NCI-H1048 (cell line): ENCODE results near the gene TSSK2.

Experiments
- DNase-seq: peaks from one replicate; lab custom pipeline; 2025; lab: John Stamatoyannopoulos, UW

Gene TSSK2

DNA sequence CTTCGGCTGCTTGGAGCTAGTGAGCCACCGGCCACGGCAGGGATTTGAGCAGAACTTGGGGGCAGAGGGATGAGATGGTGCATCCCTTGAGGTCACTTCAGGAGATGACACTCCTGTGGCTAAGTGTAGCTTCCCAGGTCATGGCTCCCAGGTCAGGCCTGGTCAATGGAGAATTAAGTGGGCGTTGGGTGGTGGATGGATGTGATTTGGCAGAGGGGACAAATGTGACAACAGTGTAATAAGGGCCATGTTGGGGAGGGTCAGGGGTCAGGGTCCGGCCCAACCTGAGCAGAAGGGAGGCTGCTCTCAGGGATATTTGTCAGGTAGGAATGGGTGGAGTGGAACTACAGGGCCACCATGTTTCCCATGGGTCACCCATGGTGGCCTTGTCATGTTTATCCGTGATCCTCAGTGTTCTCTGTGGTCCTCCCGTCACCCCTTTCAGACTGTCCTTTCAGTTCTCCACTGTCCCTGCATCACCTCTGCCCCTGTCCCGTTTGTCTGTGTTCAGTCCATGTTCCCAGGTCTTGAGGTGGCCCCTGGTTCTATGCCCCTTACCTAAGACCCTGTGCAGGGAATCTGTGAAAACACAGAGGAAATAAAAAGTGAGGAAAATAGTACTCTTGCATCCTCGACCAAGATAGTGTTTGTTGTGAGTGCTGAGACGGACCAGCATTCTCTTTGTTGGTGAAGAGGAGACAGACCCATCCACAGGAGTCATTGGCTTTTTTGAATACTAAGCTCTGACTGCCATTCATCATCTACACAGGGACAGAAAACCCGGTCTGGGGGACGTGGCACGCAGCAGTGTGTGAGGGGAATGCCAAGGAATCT lies 41.3 kb downstream of the TSSK2 start:
- no peak for DNase-seq

DNA sequence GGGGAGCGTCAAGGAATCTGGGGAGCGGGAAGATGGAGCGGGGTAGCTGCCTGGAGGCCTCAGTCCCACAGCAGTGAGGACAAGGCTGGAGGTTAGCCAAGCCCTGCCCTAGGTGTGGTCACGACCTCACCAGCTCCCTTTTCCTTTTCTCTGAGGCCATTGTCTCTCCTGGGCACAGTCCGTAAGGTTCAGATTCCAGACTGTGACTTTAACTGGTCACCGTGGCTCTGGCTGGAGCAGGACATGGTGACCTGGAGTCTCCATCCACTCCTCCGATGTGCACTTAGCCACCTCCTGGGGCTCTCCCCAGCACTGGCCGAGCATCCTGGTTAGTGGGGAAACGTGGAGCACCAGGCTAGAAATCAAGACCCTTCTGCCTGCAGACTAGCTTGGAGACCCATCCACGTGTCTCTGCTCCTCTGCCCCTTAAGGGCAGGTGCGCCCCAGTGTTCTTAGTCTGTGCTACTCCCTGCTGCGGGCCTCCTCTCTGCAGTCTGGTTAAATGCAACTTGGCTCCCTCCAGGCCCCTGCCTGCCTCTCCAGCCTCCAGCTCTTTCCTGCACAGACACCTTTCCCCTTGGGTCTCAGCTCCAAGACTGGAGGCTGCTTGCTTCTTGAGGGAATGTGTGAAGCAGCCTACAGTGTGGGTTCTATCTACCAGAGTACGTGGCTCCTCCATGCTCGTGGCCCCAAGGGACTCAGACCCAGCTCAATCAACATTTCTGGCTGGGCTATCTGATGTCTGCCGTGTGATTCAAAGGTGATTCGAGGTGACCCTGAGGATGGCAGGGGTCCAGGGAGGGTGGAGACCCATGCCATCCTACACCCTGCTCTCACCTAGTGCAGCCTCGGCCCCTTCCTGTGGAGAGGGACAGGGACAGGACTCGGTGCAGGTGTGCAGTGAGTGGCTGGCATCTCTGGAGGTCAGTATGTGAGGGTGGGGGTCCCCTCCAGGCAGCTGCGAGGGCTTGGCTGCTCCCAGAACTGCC lies 42.2 kb downstream of the TSSK2 start:
- no peak for DNase-seq

DNA sequence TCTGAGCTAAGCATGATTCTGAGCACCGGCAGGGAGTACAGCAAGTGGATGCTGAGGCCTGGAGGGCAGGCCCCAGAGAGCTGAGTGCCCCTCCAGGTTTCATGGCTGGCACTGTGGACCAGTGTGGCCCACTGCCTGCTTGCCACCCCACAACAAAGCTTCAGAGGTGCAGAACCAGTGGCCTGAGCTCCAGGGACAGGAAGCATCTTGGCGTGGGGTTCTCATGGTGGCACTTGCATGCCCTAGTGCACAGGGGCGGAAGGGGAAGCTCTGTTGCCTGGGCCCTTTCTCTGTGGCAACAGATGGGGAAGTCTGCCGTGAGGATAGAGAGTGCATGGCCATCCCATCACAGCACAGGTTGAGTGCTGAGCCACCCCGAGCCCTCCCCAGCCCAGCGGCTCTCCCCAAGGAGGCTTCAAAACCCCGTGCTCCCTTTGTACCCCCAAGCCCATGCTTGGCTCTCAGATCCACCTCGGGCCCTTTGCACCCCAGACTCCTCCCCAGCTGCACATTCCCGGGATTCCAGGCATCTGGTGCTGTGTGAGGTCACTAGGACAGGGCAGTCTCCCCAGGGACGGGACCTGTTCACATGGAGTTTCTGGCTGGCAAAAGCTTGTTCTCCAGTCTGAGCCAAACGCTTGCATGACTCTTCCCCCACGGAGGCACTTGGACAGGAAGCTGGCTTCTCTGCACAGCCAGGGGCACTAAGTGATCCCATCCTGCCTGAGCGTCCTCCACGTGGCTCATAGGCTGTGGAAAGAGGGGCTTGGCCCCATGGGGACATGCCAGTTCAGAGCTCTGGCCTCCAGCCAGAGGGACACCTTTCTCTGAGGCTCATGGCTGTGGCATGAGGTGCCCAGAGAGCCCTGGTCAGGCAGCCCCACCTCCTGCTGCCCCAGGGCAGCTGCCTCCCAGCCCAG lies 43.3 kb downstream of the TSSK2 start:
- no peak for DNase-seq

DNA sequence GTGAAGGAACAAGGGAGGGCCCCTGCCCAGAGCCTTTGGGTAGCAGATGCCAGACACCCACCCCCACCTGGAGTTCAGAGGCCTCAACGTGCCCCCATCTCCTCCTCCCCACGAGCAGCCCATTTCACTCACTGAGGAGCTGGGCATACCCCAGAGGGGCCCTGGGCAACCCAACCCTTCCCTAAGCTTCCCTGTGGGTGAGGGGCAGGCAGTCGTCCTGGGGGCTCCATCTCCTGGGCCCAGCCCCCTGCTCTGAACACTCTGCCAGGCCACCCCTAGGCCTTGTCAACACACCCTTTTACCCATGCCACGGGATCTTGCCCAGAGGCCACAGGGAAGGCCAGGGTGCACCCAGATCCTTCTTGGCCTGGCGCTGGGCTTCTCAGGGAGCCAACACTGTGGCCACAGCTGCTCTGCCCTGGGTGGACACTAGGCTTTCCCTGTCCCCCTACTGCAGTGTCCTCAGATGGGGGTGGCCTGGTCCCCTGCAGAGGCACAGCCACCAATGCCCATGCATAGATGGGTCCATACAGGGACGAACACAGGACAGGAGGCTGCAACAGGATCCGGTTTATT lies 44.0 kb downstream of the TSSK2 start:
- DNase-seq = no peak

DNA sequence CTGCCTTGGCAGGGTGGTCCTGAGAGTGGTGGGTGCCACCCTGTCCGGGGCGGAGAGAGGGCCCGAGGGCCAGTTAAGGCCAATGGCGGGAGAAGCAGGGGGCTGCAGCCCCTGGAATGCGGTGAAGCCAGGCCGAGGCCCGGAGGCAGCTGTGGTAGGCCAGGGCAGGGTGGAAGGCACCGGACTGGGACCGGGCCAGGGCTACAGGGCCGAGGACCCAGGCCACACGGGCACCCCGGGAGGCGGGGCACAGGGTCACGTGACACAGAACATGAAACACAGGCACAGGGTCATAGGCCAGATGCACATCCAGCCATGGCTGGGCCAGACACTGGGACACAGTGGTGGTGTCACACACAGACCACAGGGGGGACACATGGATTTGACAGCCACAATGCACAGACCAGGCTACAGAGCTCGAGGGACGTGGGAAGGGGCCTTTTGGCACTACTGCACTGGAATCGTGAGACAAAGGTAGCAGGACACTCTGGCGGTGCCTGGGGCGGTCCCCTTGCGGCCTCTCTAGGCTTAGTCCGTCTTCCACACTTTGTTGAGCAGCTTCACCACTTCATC lies 44.6 kb downstream of the TSSK2 start:
- no peak for DNase-seq

DNA sequence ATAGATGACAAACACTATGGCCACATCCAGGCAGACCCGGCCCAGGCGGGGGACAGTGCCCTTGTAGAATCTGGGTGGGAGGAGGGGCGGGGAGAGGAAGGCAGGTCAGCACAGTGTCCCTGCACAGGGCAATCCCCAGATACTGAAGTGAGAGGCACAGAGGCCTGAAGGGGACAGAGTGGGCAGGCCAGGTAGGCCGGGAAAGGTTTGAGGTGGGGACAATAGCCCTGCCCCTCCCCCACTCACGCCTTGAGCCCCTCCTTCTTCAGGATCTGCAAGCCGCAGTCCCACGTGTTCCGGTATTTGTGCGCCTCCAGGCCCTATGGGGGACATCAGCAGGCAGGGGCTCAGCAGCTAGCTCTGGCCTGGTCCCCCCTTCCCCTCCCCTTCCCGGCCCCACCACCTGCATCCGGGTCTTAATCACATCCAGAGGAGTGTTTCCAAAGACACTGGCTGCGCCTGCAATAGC lies 45.1 kb downstream of the TSSK2 start:
- no peak for DNase-seq

DNA sequence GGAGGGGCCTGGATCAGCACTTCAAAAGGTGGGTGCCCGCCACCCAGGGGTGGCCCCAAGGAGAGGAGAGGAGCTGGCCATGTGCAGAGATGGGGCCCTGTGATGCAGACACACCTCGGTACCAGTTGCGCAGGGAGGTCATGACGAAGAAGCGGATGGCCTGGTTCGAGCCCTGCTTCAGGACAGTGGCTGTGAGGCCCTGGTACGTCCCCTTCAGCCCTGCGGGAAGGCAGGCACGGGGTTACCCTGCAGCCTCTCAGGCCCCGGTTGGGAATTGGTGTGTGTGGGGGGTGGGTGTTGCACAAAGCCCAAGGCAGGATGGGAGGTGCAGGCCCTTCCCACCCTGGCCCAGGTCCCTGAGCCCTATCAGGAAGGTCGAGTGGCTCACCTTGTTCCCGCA lies 45.6 kb downstream of the TSSK2 start:
- DNase-seq = no peak

DNA sequence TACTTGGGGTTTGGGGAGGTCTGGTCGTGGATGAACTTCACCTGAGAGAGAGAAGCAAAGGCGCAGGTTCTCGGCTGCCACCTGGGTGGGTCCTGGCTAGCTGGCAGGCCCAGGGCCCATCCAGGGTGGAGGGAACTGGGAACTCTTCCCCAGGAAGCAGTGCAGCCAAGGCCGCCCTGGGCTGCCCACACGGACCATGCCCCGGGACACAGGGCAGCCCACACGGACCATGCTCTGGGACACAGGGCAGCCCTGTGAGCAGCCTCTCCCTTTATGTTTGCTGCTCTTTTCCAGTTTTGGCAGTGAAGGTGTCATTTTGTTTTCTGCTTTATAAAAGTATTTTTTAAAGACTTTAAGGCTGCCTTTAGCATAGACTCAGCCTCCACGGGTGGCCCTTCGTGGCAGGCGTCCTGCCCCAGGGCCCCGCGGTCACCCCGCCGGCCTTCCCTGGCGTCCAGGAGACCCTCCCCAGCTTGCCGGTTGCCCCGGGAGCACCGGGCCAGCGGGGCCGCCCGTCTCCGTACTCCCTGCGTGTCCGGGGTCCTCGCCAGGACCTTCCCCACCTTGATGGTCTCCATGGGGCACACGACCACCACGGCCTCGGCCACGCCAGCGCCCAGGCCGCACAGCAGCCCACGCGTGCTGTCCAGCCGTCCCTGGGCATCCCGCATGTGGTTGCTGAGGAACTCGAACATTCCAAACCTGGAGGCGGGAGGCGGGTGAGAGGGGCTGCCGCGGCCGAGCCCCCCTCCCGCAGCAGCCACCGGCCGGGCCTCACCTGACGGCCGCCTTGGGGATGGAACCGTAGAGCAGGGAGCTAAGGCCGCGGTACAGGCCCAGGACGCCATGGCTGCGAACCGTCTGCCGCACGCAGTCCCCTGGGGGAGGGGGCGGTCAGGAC lies 46.3 kb downstream of the TSSK2 start:
- no peak for DNase-seq

DNA sequence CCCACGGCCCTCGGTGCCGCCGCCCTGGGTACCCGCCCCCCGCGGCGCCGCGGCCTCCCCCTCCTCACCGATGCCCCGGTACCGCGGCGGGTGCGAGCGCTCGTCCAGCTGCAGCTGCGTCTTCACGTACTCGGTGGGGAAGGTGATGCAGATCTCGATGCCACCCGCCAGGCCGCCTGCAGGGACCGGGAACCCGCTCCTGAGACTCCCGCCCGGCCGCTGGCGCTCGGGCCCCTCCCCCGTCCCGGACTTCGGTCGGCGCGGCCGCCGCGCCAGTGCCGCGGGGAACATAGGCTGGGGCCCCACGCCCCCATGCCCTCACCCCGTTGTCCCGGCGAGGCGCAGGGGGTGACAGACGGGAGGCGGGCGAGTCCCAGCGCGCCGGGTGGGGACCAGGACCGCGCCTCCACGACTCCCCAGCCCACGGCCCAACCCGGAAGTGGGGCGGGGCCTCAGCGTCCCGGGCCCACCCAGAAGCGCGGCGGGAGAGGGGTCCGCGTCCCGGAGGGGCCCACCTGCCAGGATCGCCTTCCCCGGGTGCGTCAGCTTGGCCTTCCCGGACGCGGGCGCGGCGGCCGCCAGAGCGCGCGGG lies 47.1 kb downstream of the TSSK2 start:
- DNase-seq = peak; percentile 57

DNA sequence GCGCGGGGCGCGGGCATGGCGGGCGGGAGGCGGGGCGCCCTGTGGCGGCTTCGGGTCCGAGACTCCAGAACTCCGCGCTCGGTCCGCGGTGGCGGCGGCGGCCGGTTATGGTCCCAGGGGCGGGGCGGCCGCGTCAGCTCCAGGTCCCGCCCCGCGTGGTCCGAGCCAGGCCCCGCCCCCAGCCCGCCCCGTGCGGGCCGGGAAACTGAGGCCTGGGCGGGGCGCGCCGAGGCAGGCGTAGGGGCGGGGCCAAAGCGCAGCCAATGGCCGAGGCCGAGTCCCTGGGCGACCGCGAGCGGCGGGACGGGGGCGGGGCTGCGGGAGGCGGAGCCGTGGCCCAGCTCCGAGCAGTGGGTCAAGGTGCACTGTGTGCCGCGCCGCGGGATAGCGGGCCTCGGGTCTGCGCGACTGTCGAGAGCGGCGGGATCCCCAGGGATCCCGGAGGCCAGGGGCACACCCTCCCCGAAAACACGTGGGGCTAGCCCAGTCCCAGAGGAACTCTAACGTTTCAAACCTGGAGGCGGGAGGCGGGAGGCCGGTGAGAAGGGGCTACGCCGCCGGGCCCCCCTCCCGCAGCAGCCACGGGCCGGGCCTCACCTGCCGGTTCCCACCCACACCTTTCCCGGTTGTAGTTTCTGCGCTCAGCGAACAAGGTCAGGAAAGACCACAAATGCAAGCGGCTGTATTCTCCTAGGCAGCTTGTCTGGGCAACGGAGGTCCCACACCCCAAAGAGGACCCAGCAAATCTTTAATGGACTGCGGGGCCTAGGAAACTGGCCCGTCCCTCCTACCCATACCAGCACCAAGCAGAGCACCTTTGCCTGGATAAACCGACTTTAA lies 47.8 kb downstream of the TSSK2 start, which contains the start of gene SLC25A1:
TSS of gene SLC25A1 (minus strand) at position 80 of the 840 bp plus-strand sequence. CDS start at position 17, 63 bp downstream.
- peak; percentile 69 for DNase-seq

DNA sequence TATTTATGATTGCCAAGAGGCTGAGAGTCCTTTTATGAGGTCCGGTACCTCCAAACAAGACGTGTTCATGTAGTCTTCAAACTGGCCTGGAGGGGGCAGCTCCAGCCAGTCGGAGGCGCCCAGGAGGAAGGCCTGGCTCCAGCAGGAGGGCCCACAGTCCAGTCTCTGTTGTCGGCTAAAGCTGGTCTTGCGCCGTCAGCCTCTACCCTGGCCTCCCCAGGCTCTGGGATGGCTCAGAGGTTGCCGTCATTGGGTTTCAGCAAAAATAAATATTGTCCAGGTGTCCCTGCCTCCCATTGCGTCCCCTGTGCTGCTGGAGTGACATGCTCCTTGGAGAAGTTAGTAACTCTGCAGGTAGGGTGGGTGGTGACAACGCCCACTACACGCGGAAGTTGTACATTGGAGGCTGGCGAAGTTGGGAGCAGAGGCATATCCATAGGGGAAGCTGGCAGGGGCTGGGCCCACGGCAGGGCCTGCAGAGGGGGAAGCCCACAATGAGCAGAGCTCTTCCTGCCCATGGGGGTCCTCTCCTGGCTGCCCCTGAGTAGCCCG lies 48.5 kb downstream of the TSSK2 start:
- DNase-seq = no peak

DNA sequence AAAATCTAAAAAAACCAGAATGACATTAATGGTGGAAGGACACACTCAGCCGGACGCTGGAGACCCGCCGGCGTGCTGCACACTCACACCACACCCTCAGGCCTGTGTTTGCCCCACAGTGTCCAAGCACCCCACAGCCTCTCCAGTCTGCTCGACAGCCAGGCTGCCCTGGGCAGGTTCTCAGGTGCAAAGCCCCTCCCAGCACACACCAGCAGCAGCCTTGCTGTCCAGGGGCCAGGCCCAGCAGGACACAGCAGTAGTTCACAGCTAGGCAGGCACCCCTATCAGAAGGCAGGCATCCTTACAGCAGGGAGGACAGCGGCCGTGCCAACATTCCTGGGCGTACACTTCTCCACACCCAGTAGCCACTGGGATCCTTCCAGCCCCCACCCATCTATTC lies 49.1 kb downstream of the TSSK2 start:
- DNase-seq = no peak

DNA sequence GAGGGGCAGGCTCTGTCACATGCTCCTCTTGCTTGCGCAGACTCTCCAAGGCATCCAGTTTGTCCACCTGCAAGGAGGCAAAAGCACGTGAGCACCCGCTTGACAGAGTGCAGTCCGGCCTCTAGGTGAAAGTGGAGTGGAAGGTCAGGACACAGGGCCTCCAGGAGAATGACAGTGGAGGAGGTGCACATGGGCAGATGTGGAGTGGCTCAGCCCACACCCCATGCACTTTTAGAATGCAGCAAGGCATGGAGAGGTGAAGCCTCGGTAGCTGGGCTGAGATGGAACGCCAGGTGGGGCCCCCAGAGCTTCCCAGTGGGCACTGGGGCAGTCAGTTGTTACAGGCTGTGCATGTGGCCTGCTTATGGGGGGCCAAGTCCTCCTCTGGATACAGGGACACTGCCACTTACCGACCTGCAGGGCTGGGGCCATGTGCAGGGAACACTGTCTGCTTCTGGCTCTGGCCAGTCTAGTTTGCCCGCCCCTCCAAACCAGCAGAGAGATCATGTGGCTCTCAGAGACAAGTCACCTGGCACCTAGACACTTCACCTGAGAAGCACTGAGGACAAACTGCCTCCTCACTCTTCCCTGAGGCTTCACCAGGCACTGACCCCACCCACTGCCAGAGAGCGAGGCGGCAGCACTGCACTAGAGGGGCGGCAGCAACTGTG lies 49.8 kb downstream of the TSSK2 start:
- DNase-seq = no peak

DNA sequence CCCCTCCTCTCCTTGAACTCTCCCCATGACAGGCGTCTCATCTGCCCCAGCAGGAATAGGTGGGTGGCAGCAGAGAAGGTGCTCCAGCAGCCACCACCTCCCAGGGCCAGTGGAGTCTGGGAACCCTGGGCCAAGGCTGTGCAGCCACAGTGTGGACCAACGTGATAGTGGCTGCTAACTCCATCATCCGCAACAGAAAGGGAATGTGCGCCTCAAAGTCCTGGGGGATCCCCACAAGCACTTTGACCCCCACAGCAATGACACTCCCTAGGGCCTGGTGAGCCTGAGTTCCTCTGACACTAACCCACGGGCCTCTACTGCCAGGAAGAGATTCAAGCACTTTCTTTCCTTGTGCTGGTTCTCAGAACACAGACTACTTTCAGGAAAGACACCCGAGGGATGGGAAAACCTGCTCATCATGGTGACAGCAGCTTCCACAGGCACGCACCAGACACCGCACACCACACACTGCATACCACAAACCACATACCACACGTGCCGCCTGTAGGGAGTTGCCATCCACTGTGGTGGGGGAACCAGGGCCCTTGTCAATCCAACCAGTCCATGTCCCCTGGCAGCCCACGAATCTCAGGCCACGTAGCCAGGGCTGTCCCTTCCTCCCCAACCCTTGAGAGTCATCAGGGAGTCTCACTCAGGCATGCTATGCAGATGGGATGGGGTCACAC lies 50.8 kb downstream of the TSSK2 start:
- no peak for DNase-seq
